Measurements from ENCODE around the gene ARRB2.
"Not testable (repeated sequence)": the region's sequence is repeated elsewhere in the genome, so short reads cannot be mapped to it uniquely, and the experiment has no call there.

Gene ARRB2

GRCh38 chr17:4709794-4710692, at the start of gene ARRB2:
Gene ARRB2, plus strand, starts transcription at chr17:4710632. Its CDS starts 90 bp downstream, at chr17:4710722.
- DNase-seq (ENCODE audit: low read depth), result peak; percentile 98

GRCh38 chr17:4663711-4664110, 46.7 kb upstream of the ARRB2 start:
- no peak for DNase-seq (ENCODE audit: low read depth)

- no peak for DNase-seq (ENCODE audit: low read depth)
Observed at GRCh38 chr17:4664230-4664629, 46.2 kb upstream of the ARRB2 start.

GRCh38 chr17:4665027-4665426, 45.4 kb upstream of the ARRB2 start:
- no peak for DNase-seq (ENCODE audit: low read depth)

- peak; percentile 21 for DNase-seq (ENCODE audit: low read depth)
Observed at GRCh38 chr17:4666296-4666695, 44.1 kb upstream of the ARRB2 start.

- DNase-seq (ENCODE audit: low read depth), result no peak
Observed at GRCh38 chr17:4667166-4667565, 43.3 kb upstream of the ARRB2 start.

- no peak for DNase-seq (ENCODE audit: low read depth)
Observed at GRCh38 chr17:4672055-4672630, 38.3 kb upstream of the ARRB2 start.

- no peak for DNase-seq (ENCODE audit: low read depth)
Observed at GRCh38 chr17:4672751-4673150, 37.7 kb upstream of the ARRB2 start.

- no peak for DNase-seq (ENCODE audit: low read depth)
Observed at GRCh38 chr17:4673169-4673568, 37.3 kb upstream of the ARRB2 start.

- DNase-seq (ENCODE audit: low read depth), result no peak
Observed at GRCh38 chr17:4673986-4674684, 36.3 kb upstream of the ARRB2 start.

- no peak for DNase-seq (ENCODE audit: low read depth)
Observed at GRCh38 chr17:4674685-4674998, 35.8 kb upstream of the ARRB2 start.

- DNase-seq (ENCODE audit: low read depth), result no peak
Observed at GRCh38 chr17:4675791-4676190, 34.6 kb upstream of the ARRB2 start.

- no peak for DNase-seq (ENCODE audit: low read depth)
Observed at GRCh38 chr17:4676791-4677190, 33.6 kb upstream of the ARRB2 start.

GRCh38 chr17:4678448-4679026, 31.9 kb upstream of the ARRB2 start:
- DNase-seq (ENCODE audit: low read depth), result peak; percentile 66

- DNase-seq (ENCODE audit: low read depth), result no peak
Observed at GRCh38 chr17:4679658-4680057, 30.8 kb upstream of the ARRB2 start.

- DNase-seq (ENCODE audit: low read depth), result not testable (repeated sequence)
Observed at GRCh38 chr17:4683739-4684138, 26.7 kb upstream of the ARRB2 start.

- not testable (repeated sequence) for DNase-seq (ENCODE audit: low read depth)
Observed at GRCh38 chr17:4689872-4690271, 20.6 kb upstream of the ARRB2 start.

GRCh38 chr17:4690745-4691144, 19.7 kb upstream of the ARRB2 start:
- no peak for DNase-seq (ENCODE audit: low read depth)

- DNase-seq (ENCODE audit: low read depth), result no peak
Observed at GRCh38 chr17:4691686-4692085, 18.7 kb upstream of the ARRB2 start.

- no peak for DNase-seq (ENCODE audit: low read depth)
Observed at GRCh38 chr17:4693416-4693815, 17.0 kb upstream of the ARRB2 start.

- DNase-seq (ENCODE audit: low read depth), result no peak
Observed at GRCh38 chr17:4696437-4696805, 14.0 kb upstream of the ARRB2 start.

- DNase-seq (ENCODE audit: low read depth), result not testable (repeated sequence)
Observed at GRCh38 chr17:4699401-4700056, 10.9 kb upstream of the ARRB2 start.
